Esophagus muscularis mucosa (tissue), 4 donors: ENCODE results near the gene VIPAS39. TPM values are rescaled to one million over a fixed set of nuclear protein-coding genes. Genes with fewer than 3 reads are reported as not detected.
"Not testable (repeated sequence)": the region's sequence is repeated elsewhere in the genome, so short reads cannot be mapped to it uniquely, and the experiment has no call there.

Experiments used
- DNase-seq: peaks from one replicate; pipeline ENCODE4 v3.0.0-alpha.2; 2017; ENCODE audit errors: extremely low spot score
- H3K27ac ChIP-seq, 4 donors: fragments of 200-600 bp; sonication (generic); replicated peaks in 1 of 4; 1 replicate in 3 of 4; 2 replicates in 1 of 4; pipeline ENCODE4 v1.5.1; 2016 to 2019; ENCODE audit warnings: mild to moderate bottlenecking in 1 of 4
- H3K27me3 ChIP-seq, 4 donors: fragments of 200-600 bp; sonication (generic); one replicate each; pipeline versions ENCODE4 v1.5.1 to v1.6.0; 2016 to 2019
- H3K36me3 ChIP-seq, 4 donors: fragments of 200-600 bp; sonication (generic); one replicate each; pipeline ENCODE4 v1.5.1; 2016 to 2019
- H3K4me1 ChIP-seq, 4 donors: fragments of 200-600 bp; sonication (generic); one replicate each; pipeline ENCODE4 v1.5.1; 2016 to 2019
- H3K4me3 ChIP-seq, 4 donors: fragments of 200-600 bp; sonication (generic); 1 replicate in 2 of 4; 2 replicates in 2 of 4; pipeline ENCODE4 v1.5.1; 2016 to 2019; ENCODE audit warnings: mild to moderate bottlenecking in 4 of 4, moderate library complexity in 1 of 4
- H3K9me3 ChIP-seq, 4 donors: fragments of 200-600 bp; sonication (generic); 1 replicate in 3 of 4; 2 replicates in 1 of 4; pipeline ENCODE4 v1.5.1; 2016 to 2019
- EP300 ChIP-seq: sonication (generic); formaldehyde crosslinking; IDR thresholded peaks from one replicate; pipeline ENCODE4 v1.6.1; 2017; ENCODE audit warnings: antibody characterized with exemption
- POLR2A ChIP-seq: fragments of 450-650 bp; IDR thresholded peaks from one replicate; pipeline ENCODE4 v1.6.1; 2017; ENCODE audit warnings: antibody characterized with exemption, moderate library complexity, mild to moderate bottlenecking, low read depth
- POLR2AphosphoS5 ChIP-seq, 2 donors: sonication (generic); formaldehyde crosslinking; IDR thresholded peaks; one replicate each; pipeline ENCODE4 v1.6.1; 2017; ENCODE audit warnings: antibody characterized with exemption in 2 of 2
- WGBS: methylation state at CpG from one replicate; pipeline ENCODE4 v1.1.5; 2018; 5-methylcytosine and 5-hydroxymethylcytosine counted together
- intact Hi-C: fragments of 100-400 bp; cut with DNase I; formaldehyde crosslinking; loops from one replicate; pipeline ENCODE4 v1.15.1; 2023
- total RNA-seq, 4 donors: library from RNA; depleted of rRNA; stranded (reverse); fragments of >200 nt; gene quantifications; one replicate each; pipeline versions ENCODE4 v1.1.0 to v1.2.1, GENCODE V29; 2016
- TF ChIP-seq, protein P1 (sequence below), 3 experiments: fragments of 200-600 bp in 2 of 3; fragments of 450-650 bp in 1 of 3; sonication (generic) in 2 of 3; IDR thresholded peaks; one replicate each; pipeline ENCODE4 v1.5.1; 2017 to 2019; ENCODE audit warnings: antibody characterized with exemption in 3 of 3, mild to moderate bottlenecking in 2 of 3, moderate library complexity in 1 of 3

Gene VIPAS39
- total RNA-seq, 4 donors from 2014 or later, result 14.1 to 22.9 (median 17.8) TPM

- no peak for DNase-seq
- H3K4me3 ChIP-seq, result no peak overlapping the region
- no peaks in the 10 kb centered on the region for H3K27me3 ChIP-seq
- no peaks in the 10 kb centered on the region for H3K4me1 ChIP-seq
- no peak overlapping the region for H3K27ac ChIP-seq
- WGBS, result 98% methylated on average over 3 of the region's 3 CpGs
- peaks cover 0 to 14% (median 5%) of the 10 kb centered on the region in 4 donors for H3K9me3 ChIP-seq
- intact Hi-C loops, result no loop called here
- TF ChIP-seq POLR2AphosphoS5 (IDR thresholded peaks at IDR 0.05) (no peak), EP300 (no peak), POLR2A (no peak)
- TF ChIP-seq, protein P1, sequence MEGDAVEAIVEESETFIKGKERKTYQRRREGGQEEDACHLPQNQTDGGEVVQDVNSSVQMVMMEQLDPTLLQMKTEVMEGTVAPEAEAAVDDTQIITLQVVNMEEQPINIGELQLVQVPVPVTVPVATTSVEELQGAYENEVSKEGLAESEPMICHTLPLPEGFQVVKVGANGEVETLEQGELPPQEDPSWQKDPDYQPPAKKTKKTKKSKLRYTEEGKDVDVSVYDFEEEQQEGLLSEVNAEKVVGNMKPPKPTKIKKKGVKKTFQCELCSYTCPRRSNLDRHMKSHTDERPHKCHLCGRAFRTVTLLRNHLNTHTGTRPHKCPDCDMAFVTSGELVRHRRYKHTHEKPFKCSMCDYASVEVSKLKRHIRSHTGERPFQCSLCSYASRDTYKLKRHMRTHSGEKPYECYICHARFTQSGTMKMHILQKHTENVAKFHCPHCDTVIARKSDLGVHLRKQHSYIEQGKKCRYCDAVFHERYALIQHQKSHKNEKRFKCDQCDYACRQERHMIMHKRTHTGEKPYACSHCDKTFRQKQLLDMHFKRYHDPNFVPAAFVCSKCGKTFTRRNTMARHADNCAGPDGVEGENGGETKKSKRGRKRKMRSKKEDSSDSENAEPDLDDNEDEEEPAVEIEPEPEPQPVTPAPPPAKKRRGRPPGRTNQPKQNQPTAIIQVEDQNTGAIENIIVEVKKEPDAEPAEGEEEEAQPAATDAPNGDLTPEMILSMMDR (IDR thresholded peaks at IDR 0.05), result no peak
- peaks cover 69 to 84% (median 79%) of the 10 kb centered on the region in 4 donors for H3K36me3 ChIP-seq
Observed at GRCh38 chr14:77424862-77425261, 32.5 kb downstream of the VIPAS39 start.

- Histone ChIP-seq H3K27me3 (no peaks in the 10 kb centered on the region), H3K36me3 (peaks cover 56 to 70% (median 65%) of the 10 kb centered on the region in 4 donors), H3K4me1 (no peaks in the 10 kb centered on the region), H3K4me3 (no peak within 1 kb of the TSS), H3K27ac (no peak within 1 kb of the TSS), H3K9me3 (peaks cover 0 to 28% (median 17%) of the 10 kb centered on the region in 4 donors)
- WGBS, result 100% methylated on average over 1 of the region's 1 CpG
- intact Hi-C loops, result no loop called here
- no peak for DNase-seq
- no peak for TF ChIP-seq POLR2A
- no peak for TF ChIP-seq EP300
- TF ChIP-seq, protein P1 (IDR thresholded peaks at IDR 0.05), result no peak
- TF ChIP-seq POLR2AphosphoS5 (IDR thresholded peaks at IDR 0.05), result no peak
Observed at GRCh38 chr14:77423423-77423822, 34.0 kb downstream of the VIPAS39 start, which contains the start of gene NOXRED1. TSS of gene NOXRED1 (minus strand) at chr14:77423523. CDS start at chr14:77422889, 634 bp downstream.

DNA sequence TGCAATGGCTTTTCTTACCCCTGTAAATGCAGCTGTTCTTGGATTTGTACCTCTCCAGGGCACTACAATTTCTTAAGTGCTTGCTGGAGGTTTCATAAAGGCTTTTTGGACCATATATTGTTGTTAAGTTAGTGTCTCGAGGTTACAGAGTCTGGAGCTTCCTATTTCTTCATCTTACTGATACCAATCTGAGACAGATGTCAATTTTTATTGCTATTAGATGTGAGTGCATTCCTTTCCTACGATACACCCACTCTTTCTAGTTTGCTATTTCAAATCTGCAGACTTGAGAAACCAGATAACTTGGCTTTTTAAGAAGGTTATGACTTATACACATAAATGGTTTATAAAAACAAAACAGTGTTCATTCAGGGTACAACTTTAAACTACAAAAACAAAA, 36.2 kb downstream of the VIPAS39 start:
- Histone ChIP-seq H3K27ac (no peak overlapping the region), H3K36me3 (peaks cover 34 to 48% (median 42%) of the 10 kb centered on the region in 4 donors), H3K9me3 (peaks cover 0 to 33% (median 21%) of the 10 kb centered on the region in 4 donors), H3K4me3 (no peak overlapping the region), H3K27me3 (no peaks in the 10 kb centered on the region), H3K4me1 (no peaks in the 10 kb centered on the region)
- intact Hi-C loops, result no loop called here
- DNase-seq, result no peak
- WGBS, result 48% methylated on average over 2 of the region's 2 CpGs
- TF ChIP-seq, protein P1 (IDR thresholded peaks at IDR 0.05), result no peak
- no peak for TF ChIP-seq EP300
- no peak for TF ChIP-seq POLR2AphosphoS5 (IDR thresholded peaks at IDR 0.05)
- no peak for TF ChIP-seq POLR2A

DNA sequence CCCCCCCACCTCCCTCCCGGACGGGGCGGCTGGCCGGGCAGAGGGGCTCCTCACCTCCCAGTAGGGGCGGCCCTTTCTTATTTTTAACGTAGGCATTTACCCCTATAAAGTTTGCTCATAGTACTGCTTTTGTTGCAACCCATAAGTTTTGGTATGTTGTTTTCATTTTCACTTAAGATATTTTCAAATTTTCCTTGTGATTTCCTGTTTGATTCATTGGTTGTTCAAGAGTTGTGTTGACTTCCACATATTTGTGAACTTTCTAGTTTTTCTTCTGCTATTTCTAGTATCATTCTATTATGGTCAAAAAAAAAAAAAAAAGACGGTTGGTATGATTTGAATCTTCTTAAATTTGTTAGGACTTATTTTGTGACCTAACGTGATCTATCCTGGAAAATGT, 40.6 kb downstream of the VIPAS39 start:
- no peak for DNase-seq
- Histone ChIP-seq H3K9me3 (peaks cover 0 to 33% (median 21%) of the 10 kb centered on the region in 4 donors), H3K4me3 (no peak overlapping the region), H3K36me3 (peaks cover 0 to 4% (median 2%) of the 10 kb centered on the region in 4 donors), H3K4me1 (no peaks in the 10 kb centered on the region), H3K27ac (no peak overlapping the region), H3K27me3 (no peaks in the 10 kb centered on the region)
- intact Hi-C loops, result no loop called here
- 90% methylated on average over 8 of the region's 8 CpGs for WGBS
- TF ChIP-seq POLR2A (no peak), POLR2AphosphoS5 (IDR thresholded peaks at IDR 0.05) (no peak), EP300 (no peak)
- TF ChIP-seq, protein P1 (IDR thresholded peaks at IDR 0.05), result no peak

DNA sequence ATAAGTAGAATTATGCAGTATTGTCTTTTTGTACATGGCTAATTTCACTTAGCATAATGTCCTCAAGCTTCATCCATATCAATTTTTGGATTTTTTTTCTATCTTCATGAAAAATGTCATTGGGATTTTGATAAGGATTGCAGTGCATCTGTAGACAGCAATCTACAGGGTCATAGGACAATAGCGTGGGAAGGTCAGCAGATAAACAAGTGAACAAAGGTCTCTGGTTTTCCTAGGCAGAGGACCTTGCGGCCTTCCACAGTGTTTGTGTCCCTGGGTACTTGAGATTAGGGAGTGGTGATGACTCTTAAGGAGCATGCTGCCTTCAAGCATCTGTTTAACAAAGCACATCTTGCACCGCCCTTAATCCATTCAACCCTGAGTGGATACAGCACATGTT, 41.3 kb downstream of the VIPAS39 start:
- H3K27ac ChIP-seq, H3K36me3 ChIP-seq, DNase-seq, intact Hi-C loops, H3K27me3 ChIP-seq, H3K4me1 ChIP-seq, H3K4me3 ChIP-seq: not testable (repeated sequence)
- peaks cover 0 to 32% (median 21%) of the 10 kb centered on the region in 4 donors for H3K9me3 ChIP-seq
- WGBS, result 96% methylated on average over 2 of the region's 3 CpGs

- DNase-seq, H3K4me3 ChIP-seq, H3K36me3 ChIP-seq, H3K4me1 ChIP-seq, H3K27me3 ChIP-seq, intact Hi-C loops, H3K27ac ChIP-seq: not testable (repeated sequence)
- 95% methylated on average over 10 of the region's 10 CpGs for WGBS
- H3K9me3 ChIP-seq, result peaks cover 0 to 26% (median 21%) of the 10 kb centered on the region in 4 donors
Observed at GRCh38 chr14:77415403-77416030, 41.9 kb downstream of the VIPAS39 start.
